NCI-H460 (cell line): ENCODE data around the gene ATP10A. TPM values are rescaled to one million over a fixed set of nuclear protein-coding genes. Genes with fewer than 3 reads are reported as not detected.

Source experiments
- DNase-seq: peaks from one replicate; pipeline ENCODE4 v3.0.0-alpha.2; 2016; ENCODE audit warnings: low read depth; ENCODE audit errors: extremely low read depth
- total RNA-seq: library from RNA; depleted of rRNA; stranded (reverse); fragments of >200 nt; shearing (Covaris generic); gene quantifications from 2 replicates; pipeline ENCODE4 v1.2.3, GENCODE V29; 2014

The ATP10A gene
- total RNA-seq, 1 experiment from 2014 or later: 0.07 TPM

GRCh38 chr15:25688166-25688565 lies 175.0 kb downstream of the ATP10A start:
- DNase-seq: no peak

- no peak for DNase-seq
These were observed 175.4 kb downstream of the ATP10A start for GRCh38 chr15:25687689-25688088.

GRCh38 chr15:25687276-25687675 lies 175.9 kb downstream of the ATP10A start:
- DNase-seq: no peak

- DNase-seq: no peak
These were observed 176.3 kb downstream of the ATP10A start for GRCh38 chr15:25686780-25687179.

GRCh38 chr15:25684521-25685431 lies 178.4 kb downstream of the ATP10A start:
- no peak for DNase-seq

- DNase-seq: no peak
These were observed 179.2 kb downstream of the ATP10A start for GRCh38 chr15:25683911-25684310.

GRCh38 chr15:25683415-25683814 lies 179.7 kb downstream of the ATP10A start:
- no peak for DNase-seq

GRCh38 chr15:25682340-25682739 lies 180.8 kb downstream of the ATP10A start:
- DNase-seq: no peak

- no peak for DNase-seq
These were observed 182.5 kb downstream of the ATP10A start for GRCh38 chr15:25680686-25681025.

- no peak for DNase-seq
These were observed 183.0 kb downstream of the ATP10A start for GRCh38 chr15:25679964-25680685.

- DNase-seq: no peak
These were observed 183.6 kb downstream of the ATP10A start for GRCh38 chr15:25679492-25679891.

GRCh38 chr15:25678500-25678855 lies 184.6 kb downstream of the ATP10A start:
- no peak for DNase-seq

- DNase-seq: no peak
These were observed 185.2 kb downstream of the ATP10A start for GRCh38 chr15:25677719-25678499.

- no peak for DNase-seq
These were observed 187.1 kb downstream of the ATP10A start for GRCh38 chr15:25676070-25676469.

- no peak for DNase-seq
These were observed 187.7 kb downstream of the ATP10A start for GRCh38 chr15:25675396-25675795.

GRCh38 chr15:25674913-25675312 lies 188.2 kb downstream of the ATP10A start:
- no peak for DNase-seq

GRCh38 chr15:25673972-25674371 lies 189.2 kb downstream of the ATP10A start:
- no peak for DNase-seq

- no peak for DNase-seq
These were observed 189.8 kb downstream of the ATP10A start for GRCh38 chr15:25673351-25673750.

- no peak for DNase-seq
These were observed 192.0 kb downstream of the ATP10A start for GRCh38 chr15:25671132-25671531.

- no peak for DNase-seq
These were observed 192.5 kb downstream of the ATP10A start for GRCh38 chr15:25670621-25671020.

- no peak for DNase-seq
These were observed 193.0 kb downstream of the ATP10A start for GRCh38 chr15:25670025-25670554.
